GM12873 (cell line): ENCODE results near the gene TEX9.

Experiments
- TF ChIP-seq, protein P1 (sequence below): IDR thresholded peaks from 2 replicates; pipeline ENCODE4 v1.5.1; 2012; ENCODE audit warnings: low read depth, mild to moderate bottlenecking, moderate library complexity, low read length, control low read depth; ENCODE audit not compliant: insufficient read depth; ENCODE audit errors: missing control alignments

TEX9 gene

DNA sequence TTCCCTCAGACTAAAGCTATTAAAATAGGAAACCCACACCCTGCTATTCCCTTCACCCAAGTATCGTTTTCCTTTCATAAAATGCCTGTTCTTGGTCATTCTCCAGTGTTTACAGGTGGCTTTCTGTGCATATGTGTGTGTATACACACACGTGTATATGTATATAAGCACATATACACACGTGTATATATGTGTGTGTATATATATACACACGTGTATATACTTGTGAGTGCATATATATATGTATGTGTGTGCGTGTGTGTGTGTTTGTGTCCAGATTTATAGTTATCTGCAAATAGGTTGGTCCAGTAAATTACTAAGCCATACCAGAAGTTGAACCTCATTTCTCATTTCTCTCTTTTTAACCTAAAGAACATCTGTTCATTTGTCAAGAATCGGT, 15.7 kb upstream of the TEX9 start:
- TF ChIP-seq, protein P1, sequence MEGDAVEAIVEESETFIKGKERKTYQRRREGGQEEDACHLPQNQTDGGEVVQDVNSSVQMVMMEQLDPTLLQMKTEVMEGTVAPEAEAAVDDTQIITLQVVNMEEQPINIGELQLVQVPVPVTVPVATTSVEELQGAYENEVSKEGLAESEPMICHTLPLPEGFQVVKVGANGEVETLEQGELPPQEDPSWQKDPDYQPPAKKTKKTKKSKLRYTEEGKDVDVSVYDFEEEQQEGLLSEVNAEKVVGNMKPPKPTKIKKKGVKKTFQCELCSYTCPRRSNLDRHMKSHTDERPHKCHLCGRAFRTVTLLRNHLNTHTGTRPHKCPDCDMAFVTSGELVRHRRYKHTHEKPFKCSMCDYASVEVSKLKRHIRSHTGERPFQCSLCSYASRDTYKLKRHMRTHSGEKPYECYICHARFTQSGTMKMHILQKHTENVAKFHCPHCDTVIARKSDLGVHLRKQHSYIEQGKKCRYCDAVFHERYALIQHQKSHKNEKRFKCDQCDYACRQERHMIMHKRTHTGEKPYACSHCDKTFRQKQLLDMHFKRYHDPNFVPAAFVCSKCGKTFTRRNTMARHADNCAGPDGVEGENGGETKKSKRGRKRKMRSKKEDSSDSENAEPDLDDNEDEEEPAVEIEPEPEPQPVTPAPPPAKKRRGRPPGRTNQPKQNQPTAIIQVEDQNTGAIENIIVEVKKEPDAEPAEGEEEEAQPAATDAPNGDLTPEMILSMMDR = no peak

DNA sequence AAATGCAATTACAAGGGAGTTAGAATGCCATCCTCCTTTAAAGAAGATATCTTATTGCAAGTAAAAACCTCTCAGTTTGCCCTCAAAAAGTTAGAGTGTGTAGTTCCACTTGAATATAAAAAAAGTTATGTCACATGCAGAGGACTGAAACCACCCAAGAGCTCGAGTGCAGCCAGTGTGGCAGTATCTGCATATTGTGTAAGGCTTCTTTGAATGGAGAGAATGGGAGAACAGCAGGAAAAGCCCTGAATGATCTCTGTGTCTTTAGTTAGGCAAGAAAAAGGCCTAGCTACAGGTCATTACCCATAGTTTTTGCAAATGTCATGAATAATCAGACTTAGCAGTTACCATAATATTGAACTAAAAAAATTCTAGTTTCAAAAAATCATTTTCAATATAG, 13.9 kb upstream of the TEX9 start:
- TF ChIP-seq, protein P1 = no peak

DNA sequence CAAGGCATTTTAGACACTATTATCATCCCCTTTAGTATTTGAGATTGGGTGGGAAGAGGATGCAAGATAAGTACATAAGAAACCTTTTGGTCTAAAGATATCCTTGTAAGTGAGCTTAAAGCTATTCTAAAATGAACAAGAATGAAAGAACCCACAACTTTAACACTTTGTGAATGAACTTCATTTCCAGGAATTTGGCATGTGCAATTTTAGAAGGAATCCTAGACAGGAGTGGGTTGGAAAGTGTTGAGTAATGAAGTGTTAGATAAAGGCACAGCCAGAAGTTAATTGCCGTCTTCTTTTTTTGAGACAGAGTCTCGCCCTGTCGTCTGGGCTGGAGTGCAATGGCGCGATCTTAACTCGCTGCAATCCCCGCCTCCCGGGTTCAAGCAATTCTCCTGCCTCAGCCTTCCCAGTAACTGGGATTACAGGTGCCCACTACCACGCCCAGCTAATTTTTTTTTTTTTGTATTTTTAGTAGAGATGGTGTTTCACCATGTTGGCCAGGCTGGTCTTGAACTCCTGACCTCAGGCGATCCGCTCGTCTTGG, 13.2 kb upstream of the TEX9 start:
- TF ChIP-seq, protein P1 = no peak

DNA sequence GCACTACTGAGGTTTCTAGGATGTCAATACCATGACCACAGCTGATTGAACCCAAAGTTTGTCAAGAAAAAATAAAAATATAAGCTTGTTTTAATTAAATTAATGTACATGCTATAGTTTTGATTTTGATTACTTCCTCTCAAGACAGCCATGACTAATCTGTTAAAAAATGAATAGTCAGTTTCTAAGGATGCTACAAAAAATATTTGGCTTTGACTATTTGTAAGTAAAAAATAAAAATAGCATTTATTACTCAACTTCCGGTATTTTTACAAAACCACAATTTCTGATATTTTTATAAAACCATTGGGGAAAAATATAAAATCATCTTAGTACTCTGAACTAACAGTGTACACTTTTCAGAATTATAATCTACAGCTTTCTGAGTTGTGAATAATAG, 12.1 kb upstream of the TEX9 start:
- TF ChIP-seq, protein P1 = no peak

DNA sequence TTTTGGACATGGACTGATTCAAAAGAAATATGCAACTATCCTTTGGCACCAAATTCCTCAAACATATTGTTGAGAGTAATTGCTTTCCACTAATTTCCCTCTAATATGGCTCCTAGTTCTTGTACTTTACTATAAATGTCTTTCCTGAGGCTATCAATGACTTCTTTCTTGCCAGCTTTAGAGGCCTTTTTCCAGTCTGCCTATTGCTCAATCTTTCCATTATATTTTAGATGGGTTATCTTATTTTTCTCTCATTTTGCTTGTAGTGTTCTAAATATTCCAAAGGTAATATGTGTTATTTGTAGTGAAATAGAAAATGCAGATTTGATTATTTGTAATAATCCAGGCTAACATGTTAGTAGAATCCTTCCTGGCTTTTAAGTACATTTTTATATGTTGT, 11.5 kb upstream of the TEX9 start:
- TF ChIP-seq, protein P1 = no peak

DNA sequence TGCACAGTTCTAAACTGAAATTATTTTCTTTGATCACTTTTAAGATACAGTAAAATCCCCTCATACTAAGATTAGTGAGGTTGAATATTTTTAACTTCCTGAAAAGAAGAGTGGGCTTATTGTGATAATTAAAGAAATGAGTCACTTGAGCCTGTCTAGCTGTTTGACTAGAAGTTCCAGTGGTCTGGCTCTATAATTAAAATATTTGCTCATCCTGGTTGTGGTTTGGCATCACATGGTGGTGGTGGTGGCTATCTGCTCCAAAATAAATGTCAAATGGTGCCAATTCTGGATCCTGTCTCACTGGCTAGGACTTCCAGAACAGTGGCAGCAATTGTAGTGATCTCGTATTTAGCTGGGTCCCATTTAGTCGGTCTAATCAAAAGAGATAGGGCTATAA, 8.6 kb upstream of the TEX9 start:
- TF ChIP-seq, protein P1 = no peak

DNA sequence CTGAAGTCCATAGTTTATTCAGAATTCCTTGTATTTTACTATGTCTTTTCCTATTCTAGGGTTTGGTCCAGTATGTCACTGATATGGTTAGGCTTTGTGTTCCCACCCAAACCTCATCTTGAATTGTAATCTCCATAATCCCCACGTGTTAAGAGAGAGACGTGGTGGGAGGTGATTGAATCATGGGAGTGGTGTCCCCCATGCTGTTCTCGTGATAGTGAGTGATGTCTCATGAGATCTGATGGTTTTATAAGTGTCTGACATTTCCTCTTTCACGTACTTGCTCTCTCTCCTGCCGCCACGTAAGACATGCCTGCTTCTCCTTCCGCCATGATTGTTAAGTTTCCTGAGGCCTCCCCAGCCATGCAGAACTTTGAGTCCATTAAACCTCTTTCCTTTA, 6.6 kb upstream of the TEX9 start:
- TF ChIP-seq, protein P1 = no peak

DNA sequence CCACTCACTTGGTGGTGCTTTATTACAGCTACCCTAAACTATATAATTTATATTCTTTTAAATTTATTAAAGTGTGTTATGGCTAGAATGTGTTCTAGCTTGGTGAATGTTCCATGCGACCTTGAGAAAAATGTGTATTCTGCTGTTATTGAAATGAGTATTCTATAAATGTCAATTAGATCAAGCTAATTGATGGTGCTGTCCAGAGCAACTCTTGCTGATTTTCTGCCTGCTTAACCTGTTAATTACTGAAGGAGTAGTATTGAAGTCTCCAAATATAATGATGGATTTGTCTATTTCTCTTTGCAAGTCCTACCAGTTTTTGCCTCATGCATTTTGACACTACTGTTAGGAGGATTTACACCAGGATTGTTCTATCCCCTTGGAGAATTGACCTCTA, 3.2 kb upstream of the TEX9 start:
- TF ChIP-seq, protein P1 = no peak
